ENCODE results near the gene POFUT1. TPM values are rescaled to one million over a fixed set of nuclear protein-coding genes. Genes with fewer than 3 reads are reported as not detected.

The POFUT1 gene
- total and polyA plus RNA-seq, 2 donors (not counting 3 experiments of a cell fraction or from before 2014, with no cell fraction given) = 29.0 to 51.4 TPM

DNA sequence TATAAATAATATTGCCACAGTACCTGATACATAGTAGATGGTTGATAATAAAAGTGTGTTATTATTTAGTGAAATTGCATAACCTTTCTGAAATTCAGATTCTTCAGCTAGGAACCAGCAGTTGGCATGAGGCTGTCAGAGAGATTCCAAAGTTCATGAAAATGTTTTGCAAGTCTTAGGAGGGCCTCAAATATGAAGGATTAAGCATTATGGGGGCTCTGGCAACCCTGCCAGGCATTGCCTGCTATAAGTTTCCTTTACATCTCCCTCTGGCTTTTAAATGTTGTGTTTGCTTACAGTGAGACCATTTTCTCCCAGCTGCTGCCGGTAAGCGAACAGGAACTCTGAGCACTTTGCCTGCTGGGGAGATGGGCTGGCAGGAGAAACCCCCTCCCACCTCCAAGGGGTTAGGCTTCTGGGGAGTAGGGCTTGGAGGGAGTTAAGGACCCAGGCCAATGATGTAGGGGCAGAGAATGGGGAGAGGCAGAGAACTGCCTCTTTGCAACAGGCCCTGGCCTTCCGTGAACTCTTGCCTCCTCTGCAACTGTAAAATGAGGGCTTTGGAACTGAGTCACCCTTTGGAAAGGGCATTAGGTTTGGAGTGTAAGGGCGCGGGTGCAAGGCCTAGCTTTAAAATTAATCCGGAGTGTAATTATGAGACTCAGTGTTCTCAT is 36.6 kb downstream of the POFUT1 start:
- ChIA-PET CTCF (no interaction called here), POLR2A (no interaction called here)
- intact Hi-C loops (cut with micrococcal nuclease) = no loop called here
- H3K4me2 ChIP-seq (ENCODE audit: insufficient read depth, low read length) = no peak overlapping the region
- H3K27ac ChIP-seq (ENCODE audit: insufficient read depth, low read depth, low read length) = no peak overlapping the region
- TF ChIP-seq GATA2 (IDR thresholded peaks at IDR 0.05; ENCODE audit: insufficient read depth, insufficient read length, low read depth, low read length) (no peak), POLR2A (IDR thresholded peaks at IDR 0.05; ENCODE audit: low read depth, low read length) (no peak), POLR2AphosphoS5 (IDR thresholded peaks at IDR 0.05; ENCODE audit: insufficient read depth, low read depth, low read length) (no peak), JUN (IDR thresholded peaks at IDR 0.05; ENCODE audit: borderline replicate concordance, insufficient read depth, insufficient read length, low read depth) (no peak), EZH2 (IDR thresholded peaks at IDR 0.05; ENCODE audit: borderline replicate concordance, low read depth, low read length, severe bottlenecking) (no peak), FOS (IDR thresholded peaks at IDR 0.05; ENCODE audit: borderline replicate concordance, insufficient read depth, low read length) (no peak), MYC (IDR thresholded peaks at IDR 0.05; ENCODE audit: low read depth, low read length) (no peak), CTCF (IDR thresholded peaks at IDR 0.05; ENCODE audit: extremely low read depth in 1 of 2, insufficient read depth in 1 of 2, low read depth in 1 of 2, low read length in 2 of 2) (no peak)
- TF ChIP-seq, protein P1, sequence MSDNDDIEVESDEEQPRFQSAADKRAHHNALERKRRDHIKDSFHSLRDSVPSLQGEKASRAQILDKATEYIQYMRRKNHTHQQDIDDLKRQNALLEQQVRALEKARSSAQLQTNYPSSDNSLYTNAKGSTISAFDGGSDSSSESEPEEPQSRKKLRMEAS (IDR thresholded peaks at IDR 0.05; ENCODE audit: insufficient read depth, insufficient read length) = no peak
- no peak overlapping the region for H3K9ac ChIP-seq (replicated peaks; ENCODE audit: extremely low read depth, insufficient read depth, low read length)
- no peak overlapping the region for H3K4me3 ChIP-seq (replicated peaks in 1 of 3; ENCODE audit: insufficient read depth in 1 of 3, low read depth in 1 of 3, low read length in 3 of 3)
- H3K9me1 ChIP-seq (replicated peaks; ENCODE audit: control insufficient read depth, extremely low read depth, insufficient read depth, low read length) = no peaks in the 10 kb centered on the region
- H4K20me1 ChIP-seq (replicated peaks; ENCODE audit: control insufficient read depth, extremely low read depth, insufficient read depth, low read length) = no peaks in the 10 kb centered on the region
- FAIRE-seq = no peak
- H3K27me3 ChIP-seq (ENCODE audit: control insufficient read depth in 2 of 2, insufficient read depth in 2 of 2, low read length in 2 of 2) = no peaks in the 10 kb centered on the region
- BruUV-seq (replicated peaks) = no TSS peak
- no peaks in the 10 kb centered on the region for H3K79me2 ChIP-seq (ENCODE audit: control insufficient read depth, insufficient read depth, low read length)
- no peak overlapping the region for H2AFZ ChIP-seq (ENCODE audit: low read depth, low read length)
- H3K4me1 ChIP-seq (ENCODE audit: control insufficient read depth, extremely low read depth, insufficient read depth, low read length) = no peaks in the 10 kb centered on the region
- H3K9me3 ChIP-seq (replicated peaks; ENCODE audit: control insufficient read depth, insufficient read depth, low read length) = no peaks in the 10 kb centered on the region
- DNase-seq (ENCODE audit: low read depth, low spot score) = no peak
- dilution Hi-C loops (cut with MboI; ENCODE audit: extremely low pct_ligation_motif_present, low sequenced_read_pairs) = no loop called here
- no peaks in the 10 kb centered on the region for H3K36me3 ChIP-seq (ENCODE audit: control insufficient read depth in 2 of 2, extremely low read depth in 1 of 2, insufficient read depth in 2 of 2, low read length in 2 of 2)
